Activated CD8-positive, alpha-beta memory T cell treated with anti-CD3 and anti-CD28 coated beads for 4 hours (primary cell): ENCODE measurements around the gene ZNHIT2.

Experiments
- DNase-seq, 2 donors: peaks; one replicate each; pipeline ENCODE4 v3.0.0-alpha.2; 2020; ENCODE audit warnings: low read depth in 2 of 2

Gene ZNHIT2

GRCh38 chr11:65134240-65134951 lies 16.9 kb upstream of the ZNHIT2 start, which contains the start of gene SYVN1:
Gene SYVN1, minus strand, starts transcription at chr11:65134519. Its CDS starts 918 bp downstream, at chr11:65133601.
- DNase-seq, result peak; percentile 84 to 89

DNA sequence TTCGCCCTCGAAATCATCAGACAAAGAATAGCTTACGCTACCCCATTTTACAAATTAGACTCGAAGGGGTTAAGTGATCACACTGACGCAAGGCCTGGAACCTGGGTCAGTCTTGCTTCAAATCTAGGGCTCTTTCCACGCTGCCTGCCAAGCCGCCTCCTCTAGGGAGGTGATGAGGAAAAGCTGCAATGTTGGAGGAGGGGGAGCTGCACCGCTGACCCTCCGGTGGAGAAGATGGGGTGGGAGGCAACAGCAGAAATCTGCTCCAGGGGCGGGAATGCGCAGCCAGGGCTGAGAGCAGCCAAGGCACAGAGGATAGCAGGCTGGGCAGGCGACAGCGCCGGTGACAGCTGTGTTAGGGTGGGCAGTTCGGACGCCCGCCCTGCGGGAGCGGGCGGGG lies 16.2 kb upstream of the ZNHIT2 start:
- DNase-seq, result no peak

DNA sequence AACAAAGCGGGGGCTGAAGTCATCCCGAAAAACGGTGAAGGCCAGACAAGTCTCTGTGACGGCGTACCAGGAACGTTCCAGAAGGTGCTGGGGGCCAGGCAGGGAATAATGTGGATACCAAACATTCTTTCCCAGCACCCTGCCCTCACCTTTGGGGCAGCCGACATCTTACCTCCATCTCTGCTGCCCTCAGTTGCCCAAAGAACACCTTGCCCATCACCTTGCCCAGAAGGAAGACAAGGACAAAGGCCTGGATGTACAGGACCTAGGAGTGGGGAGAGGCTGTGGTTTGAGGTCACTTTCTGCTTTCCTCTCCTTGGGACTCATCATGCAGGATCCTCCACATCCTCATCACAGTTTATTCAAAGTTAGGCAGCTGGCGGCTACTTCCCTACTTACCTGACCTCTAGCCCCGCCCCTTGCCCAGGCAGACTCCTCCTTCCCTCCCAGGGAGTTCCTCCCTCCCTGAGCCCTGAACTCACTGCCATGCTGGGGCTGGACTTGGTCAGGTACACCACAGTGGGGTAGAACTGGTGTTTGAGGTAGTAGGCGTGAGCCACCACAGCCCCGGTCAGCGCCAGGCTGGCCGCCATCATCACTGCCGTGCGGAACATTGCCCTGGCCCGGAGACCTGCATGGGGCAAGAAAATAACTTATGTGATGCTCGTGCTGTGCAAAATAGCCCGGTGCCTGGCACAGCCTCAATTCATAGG lies 15.6 kb upstream of the ZNHIT2 start:
- no peak for DNase-seq

DNA sequence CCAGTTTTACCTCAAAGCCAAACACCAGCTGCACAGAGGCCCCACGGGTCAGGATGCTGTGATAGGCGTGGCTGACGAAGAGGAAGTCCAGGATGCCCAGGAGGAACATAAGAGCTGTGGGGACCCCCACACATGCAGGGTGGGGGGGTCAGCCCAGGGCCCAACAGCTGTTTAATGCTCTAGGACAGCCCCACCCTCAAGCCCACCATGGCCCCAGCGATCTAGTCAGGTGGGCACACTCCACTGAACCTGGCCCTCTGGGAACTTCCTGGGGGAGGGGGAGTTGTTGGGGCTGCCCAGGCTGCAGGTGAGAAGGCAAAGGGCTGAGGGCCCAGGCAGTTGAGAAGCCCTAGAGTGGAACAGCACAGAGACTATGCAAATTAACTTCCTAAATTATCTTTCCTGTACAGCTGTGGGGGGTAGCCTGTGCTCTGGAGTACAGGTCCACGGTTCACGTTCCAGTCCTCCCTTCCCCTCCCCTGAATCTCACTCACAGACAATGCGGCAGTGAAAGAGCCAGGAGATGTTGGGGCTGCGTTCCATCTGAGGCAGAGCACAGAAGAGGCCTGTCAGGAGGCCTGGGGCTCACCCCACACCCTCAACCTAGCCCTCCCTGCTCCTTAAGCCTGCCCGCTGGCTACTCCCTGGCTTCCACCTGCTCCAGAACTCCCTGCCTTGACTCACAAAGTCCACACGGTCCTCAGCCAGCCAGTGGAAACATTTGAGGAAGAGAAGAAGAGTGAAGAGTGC lies 14.9 kb upstream of the ZNHIT2 start:
- DNase-seq, result no peak

- no peak for DNase-seq
Observed at GRCh38 chr11:65131895-65132237, 14.4 kb upstream of the ZNHIT2 start.

DNA sequence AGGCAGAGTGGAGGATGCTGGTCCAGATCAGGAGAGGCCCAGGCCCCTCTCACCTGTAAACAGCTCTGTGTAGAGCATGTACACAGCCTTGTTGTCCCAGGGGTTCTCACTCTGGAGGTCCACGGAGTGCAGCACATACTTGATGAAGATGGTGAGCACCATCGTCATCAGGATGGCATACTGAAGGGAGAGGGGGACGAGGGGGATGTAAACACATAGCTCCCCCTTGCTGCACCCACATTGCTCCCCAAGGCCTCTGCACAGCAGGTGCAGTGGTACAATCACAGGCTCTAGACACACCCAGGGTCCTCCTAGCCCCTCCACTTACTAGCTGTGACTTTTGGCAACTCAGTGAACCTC lies 13.9 kb upstream of the ZNHIT2 start:
- DNase-seq, result no peak

GRCh38 chr11:65130631-65131416 lies 13.3 kb upstream of the ZNHIT2 start:
- DNase-seq, result no peak

GRCh38 chr11:65129649-65130441 lies 12.3 kb upstream of the ZNHIT2 start:
- DNase-seq, result no peak

DNA sequence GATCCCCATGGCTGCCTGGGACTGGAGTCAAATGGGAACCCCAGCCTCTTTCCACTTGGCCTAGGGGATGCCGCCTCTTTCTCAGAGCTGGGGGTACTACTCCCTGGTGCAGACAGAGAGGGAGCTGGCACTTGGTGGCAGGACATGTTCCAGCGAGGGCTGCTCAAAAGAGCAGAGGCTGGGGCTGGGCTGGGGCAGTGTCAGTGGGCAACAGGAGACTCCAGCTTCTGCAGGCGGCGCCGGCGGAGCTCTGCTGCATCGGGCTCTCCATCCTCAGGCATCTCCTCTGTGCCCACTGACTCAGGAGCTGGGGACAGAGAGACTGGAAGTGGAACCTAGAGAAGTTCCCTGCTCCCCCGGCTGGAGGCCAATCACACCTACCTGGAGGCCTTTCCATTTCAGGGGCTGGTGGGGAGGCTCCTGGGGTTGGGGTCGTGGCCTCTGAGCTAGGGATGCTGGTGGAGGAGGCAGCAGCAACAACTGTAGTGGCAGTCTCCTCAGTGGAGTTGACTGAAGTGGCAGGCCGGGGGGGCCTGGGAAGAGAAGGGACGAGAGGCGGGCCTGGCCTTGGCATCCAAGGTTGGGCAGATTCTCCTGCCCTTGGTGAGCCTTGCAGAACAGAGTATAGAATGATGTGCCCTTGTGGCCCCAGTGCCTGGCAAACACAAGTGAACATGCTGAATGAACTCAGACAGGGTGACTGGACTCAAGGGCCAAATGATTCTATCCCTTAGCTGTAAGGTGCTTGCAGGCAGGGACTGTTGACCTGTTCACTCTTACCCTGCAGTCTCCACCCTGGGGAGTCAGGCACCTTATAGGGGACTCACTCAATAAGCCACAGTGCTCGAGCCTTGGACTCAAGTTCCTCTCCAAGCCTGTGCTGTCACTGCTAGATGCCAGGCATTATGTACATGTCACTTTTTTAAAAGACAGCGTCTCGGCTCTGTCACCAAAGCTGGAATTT lies 11.0 kb upstream of the ZNHIT2 start:
- DNase-seq, result no peak

DNA sequence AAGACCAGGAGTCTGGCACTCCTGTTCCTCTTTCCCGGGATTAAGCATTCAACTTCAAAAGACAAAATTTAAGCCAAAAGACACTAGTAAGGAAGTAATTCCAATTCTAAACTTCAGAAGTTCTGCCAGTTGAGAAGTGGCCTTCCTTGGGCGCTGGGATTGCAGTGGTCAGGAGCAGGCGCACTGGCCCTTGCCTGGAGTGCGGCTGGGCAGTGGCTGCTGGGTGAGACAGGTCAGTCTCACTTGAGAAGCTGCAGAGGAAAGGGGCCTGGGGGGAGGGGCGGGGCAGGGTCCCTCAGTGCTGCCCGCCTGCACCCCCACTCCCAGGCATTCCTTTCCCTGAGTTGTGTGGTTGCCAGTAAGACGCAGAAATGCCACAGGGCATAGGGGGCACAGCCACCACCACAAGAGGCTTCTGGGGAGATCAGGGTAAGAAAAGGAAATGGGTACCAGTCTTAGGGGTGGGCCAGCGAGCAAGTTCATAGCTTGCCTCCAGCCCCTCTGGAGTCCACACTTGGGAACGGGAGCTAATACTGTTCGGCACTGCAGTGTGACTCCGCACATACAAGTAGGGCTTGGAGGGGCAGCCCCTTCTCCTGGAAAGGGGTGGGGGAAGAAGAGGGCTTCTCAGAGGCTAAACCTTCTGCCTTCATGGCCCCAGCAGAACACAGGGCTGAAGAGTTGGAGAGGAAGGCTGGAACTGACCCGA lies 10.1 kb upstream of the ZNHIT2 start:
- no peak for DNase-seq

DNA sequence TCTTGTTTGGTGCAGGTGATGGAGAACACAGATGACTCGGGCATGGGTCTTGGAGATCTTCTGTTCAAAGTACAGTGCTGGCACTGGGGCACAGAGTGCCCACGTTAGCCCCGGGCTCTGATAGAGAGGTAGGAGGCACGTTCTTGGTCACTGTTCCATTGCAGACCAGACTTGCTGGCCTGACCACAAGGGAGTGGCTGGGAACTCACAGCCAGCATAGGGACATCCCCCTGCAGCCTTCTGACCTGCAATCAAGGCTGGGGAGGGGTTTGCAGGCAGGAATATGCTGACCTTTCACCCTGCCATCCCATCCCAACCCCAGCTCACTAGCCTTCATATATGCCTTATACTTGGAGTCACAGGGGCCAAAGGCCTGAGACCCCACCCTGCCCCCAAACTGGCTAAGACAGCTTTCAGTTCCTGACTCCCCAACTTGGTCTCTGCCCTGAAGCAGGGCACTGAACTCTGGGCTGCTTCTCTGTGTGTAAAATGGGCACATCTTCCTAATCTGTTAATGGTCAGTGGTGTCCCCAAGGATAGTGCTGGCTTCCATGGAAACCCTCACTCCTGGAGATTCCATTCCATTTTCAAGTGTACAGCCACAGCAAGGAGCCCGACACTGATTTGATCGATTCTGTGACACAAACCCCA lies 9.2 kb upstream of the ZNHIT2 start:
- DNase-seq, result no peak

DNA sequence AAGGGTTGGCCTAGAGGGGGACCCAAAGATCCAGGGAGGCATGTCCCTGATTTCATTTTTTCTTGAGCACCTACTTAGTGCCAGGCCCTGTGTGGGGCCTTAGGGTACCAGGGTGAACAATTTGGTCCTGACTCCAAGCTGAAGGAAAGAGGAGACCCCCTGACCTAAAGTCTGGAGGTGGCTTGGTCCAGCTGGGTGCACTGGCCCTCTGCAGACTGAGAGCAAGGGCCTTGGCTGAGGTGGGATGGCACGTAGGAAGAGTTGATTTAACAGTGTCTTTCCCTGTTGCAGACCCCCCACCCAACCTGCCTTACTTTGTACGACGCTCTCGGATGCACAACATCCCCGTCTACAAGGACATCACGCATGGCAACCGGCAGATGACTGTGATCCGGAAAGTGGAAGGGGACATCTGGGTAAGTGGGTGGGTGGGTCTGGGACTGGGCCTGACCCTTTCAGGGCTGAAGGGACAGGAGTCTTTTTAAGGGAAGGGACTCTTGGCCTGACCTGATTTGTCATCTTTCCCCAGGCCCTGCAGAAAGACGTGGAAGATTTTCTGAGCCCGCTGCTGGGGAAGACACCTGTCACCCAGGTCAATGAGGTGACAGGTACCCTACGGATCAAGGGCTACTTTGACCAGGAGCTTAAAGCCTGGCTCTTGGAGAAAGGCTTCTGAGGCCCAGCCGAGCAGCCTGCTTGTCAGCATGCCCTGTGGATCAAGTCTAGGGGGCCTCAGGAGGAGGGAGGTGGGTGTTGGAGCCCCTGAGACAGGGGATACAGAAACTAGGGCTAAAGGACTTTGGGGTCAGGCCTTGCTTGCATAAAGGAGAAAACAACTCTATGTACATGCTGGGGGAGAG lies 7.9 kb upstream of the ZNHIT2 start:
- DNase-seq, result no peak

DNA sequence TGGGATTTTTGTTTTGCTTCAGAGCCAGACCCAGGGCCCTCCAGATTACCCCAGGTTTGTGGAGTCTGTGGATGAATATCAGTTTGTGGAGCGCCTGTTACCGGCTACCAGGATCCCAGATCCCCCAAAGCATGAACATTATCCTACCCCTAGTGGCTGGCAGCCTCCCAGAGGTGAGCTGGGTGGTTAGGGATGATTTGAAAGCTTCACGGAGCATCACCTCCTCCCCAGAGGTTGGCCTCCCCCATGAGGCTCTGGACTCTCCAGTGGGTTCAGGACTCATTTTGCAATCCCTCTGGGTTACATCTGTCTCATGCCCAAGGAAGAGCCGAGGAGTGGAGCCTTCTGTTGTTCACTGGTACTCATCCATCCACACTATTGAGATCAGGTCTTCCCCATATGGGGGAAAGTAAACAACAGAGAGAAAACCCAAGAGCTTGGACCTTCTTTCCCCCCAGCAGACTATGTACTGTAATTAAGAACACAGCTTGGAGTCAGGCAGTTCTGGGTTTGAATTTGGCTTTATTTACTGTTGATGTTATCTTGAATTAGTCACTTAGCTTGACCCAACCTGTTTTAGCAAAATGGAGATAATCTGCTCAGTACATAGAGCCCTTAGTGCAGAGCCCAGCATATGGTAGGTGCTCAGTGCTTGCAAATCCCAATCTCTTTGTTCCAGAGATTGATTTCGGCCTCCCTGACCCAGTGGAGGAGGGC lies 7.1 kb upstream of the ZNHIT2 start:
- DNase-seq, result no peak

- DNase-seq, result peak; percentile 98 to 99
Observed at GRCh38 chr11:65121865-65122696, 4.6 kb upstream of the ZNHIT2 start, which contains the start of the genes FAU and MRPL49. Gene FAU, minus strand, starts transcription at chr11:65122134. Its CDS starts 321 bp downstream, at chr11:65121813. Gene MRPL49, plus strand, starts transcription at chr11:65122321. Its CDS starts 26 bp downstream, at chr11:65122347.

DNA sequence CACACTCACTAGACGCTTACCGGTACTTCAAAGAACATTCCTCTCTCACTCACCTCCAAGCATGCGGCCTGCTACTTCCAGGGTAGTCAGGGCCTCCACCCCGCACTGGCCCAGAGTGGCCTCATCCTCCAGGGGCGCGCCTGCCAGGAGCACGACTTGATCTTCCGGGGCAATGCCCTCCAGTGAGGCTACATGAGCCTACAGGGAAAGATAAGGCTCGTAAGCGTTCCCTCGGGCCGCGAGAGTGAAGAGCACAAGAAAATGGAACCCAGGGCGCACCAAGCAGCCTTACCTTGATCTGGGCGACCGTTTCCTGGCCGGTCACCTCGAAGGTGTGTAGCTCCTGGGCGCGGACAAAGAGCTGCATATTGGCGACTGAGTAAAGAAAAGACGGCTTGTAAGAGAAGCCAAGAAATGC lies 4.0 kb upstream of the ZNHIT2 start:
- no peak for DNase-seq

DNA sequence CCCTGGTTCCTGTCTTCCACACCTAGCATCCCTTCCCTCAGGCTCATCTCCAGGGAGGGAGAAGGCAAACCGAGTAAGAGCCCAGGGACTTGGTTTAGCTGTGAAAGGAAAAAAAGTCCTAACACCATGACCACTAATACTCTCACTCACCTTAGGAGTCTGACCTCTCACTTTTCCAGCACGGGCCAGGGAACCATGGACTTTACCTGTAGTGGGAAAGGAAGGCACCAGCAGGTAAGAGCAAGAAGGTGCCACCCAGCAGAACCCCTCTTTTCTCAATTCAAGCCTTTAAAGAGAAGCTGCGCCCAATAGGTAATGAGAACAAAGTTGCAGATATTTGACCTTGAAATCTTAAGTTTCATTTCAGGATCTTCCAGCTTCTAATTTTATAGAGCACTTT lies 3.3 kb upstream of the ZNHIT2 start:
- DNase-seq, result no peak
